ENCODE results near the gene CITED2.

Gene CITED2

DNA sequence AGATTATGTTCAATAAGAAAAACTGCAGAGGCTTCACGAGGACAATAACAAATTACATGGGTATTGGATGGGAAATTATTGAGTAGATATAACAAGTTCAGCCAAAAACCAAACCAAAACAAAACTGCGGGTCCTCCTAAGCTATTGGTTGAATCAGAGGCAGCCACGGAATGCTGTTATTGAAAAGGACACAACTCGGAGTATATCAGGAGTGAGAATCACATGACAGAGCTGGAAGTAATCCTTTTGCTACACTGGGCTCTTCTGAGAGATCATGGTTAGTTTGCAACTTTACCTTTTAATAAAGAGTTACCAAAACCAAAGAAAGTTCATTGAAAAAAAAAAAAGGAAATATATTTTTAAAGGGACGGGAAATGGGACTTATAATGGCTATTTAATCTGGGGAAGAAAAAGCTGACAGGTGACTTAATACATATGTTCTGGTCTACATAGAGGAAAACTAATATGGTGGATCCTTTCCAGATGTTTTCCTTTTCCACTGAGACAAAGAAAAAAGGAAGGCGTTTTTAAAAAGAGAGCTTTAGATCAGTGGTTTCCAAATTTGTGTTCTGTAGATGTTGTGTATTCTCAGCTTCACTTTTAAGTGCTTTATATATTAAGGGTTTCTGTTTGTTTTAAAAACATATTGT, 6.9 kb upstream of the CITED2 start:
- TF ChIP-seq, protein P1, sequence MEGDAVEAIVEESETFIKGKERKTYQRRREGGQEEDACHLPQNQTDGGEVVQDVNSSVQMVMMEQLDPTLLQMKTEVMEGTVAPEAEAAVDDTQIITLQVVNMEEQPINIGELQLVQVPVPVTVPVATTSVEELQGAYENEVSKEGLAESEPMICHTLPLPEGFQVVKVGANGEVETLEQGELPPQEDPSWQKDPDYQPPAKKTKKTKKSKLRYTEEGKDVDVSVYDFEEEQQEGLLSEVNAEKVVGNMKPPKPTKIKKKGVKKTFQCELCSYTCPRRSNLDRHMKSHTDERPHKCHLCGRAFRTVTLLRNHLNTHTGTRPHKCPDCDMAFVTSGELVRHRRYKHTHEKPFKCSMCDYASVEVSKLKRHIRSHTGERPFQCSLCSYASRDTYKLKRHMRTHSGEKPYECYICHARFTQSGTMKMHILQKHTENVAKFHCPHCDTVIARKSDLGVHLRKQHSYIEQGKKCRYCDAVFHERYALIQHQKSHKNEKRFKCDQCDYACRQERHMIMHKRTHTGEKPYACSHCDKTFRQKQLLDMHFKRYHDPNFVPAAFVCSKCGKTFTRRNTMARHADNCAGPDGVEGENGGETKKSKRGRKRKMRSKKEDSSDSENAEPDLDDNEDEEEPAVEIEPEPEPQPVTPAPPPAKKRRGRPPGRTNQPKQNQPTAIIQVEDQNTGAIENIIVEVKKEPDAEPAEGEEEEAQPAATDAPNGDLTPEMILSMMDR (IDR thresholded peaks at IDR 0.05; ENCODE audit: insufficient read depth, low read depth, low read length, missing control alignments), result no peak
- no peak overlapping the region for H3K4me3 ChIP-seq (ENCODE audit: low read depth, low read length)
- no peak for DNase-seq (ENCODE audit: low read depth)

DNA sequence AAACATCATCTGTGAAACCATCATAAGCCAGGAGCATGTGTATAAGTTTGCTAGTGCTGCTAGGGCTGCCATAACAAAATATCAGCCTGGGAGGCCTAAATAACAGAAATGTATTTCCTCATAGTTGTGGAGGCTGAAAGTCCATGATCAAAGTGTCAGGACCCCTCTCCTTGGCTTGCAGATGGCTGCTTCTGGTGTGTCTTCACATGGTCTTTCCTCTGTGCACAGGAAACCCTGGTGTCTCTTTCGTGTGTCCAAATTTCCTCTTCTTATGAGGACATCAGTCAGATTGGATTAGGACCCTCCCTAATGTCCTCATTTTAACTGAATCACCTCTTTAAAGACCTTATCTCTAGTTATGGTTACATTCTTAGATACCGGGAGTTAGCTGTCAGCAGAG, 6.2 kb upstream of the CITED2 start:
- H3K4me3 ChIP-seq (ENCODE audit: low read depth, low read length), result no peak overlapping the region
- no peak for DNase-seq (ENCODE audit: low read depth)
- TF ChIP-seq, protein P1 (IDR thresholded peaks at IDR 0.05; ENCODE audit: insufficient read depth, low read depth, low read length, missing control alignments), result no peak

DNA sequence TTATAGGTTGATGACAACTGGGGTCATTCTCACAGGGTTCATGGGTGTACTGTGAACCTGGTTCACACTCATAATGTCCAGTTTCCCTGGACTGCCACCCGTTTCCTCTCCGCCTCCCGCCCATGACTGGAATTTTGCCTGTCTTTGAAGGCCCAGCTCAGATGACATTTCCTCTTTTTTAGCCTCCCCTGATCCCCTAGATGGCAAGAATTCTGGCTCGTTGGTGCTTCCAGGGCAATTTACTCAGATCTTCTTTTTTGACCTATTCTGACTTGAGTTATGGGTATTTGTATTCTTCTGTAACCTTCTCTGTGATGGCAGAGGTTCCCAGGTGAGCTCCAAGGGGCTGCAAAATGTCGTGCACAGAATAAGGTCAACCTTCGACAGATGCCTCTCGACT, 5.7 kb upstream of the CITED2 start:
- no peak overlapping the region for H3K4me3 ChIP-seq (ENCODE audit: low read depth, low read length)
- TF ChIP-seq, protein P1 (IDR thresholded peaks at IDR 0.05; ENCODE audit: insufficient read depth, low read depth, low read length, missing control alignments), result no peak

DNA sequence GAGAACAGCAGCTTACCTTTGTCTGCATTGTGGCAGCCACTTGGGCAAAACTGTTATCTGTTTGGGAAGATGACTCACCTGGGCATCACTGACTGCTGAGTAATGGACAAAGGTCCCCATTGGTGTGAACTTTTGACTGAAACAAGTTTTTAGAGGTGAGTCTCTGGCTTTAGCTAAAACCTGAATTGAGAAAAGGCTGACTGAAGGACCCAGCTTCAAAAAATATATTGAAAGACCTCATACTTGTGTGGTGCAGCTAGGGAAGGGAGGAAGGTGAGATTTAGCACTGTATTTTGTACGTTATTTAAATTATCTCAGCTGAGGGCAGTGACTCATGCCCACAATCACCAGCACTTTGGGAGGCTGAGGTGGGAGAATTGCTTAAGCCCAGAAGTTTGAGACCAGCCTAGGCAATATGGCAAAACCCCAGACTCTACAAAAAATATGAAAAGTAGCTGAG, 4.5 kb upstream of the CITED2 start:
- TF ChIP-seq, protein P1 (IDR thresholded peaks at IDR 0.05; ENCODE audit: insufficient read depth, low read depth, low read length, missing control alignments), result no peak
- no peak for DNase-seq (ENCODE audit: low read depth)
- H3K4me3 ChIP-seq (ENCODE audit: low read depth, low read length), result no peak overlapping the region

More for the DNA sequence above, 5.7 kb upstream of the CITED2 start:
- DNase-seq (ENCODE audit: low read depth), result no peak

DNA sequence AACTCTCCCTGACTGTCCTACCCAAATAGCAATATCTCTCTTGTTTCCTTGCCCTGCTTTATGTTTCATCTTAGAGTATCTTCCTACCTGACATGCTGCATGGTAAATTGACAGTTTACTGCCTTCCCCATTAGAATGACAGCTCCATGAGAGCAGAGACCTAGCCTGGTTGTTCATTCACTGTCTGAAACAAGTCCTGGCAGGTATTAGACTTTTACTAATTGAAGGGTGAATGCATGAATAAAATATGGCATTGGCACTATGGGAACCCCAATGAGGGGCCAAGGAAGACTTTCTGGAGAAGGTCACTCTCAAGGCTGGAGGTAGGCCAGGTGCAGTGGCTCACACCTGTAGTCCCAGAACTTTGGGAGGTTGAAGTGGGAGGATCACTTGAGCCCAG, 3.8 kb upstream of the CITED2 start:
- no peak for DNase-seq (ENCODE audit: low read depth)
- TF ChIP-seq, protein P1 (IDR thresholded peaks at IDR 0.05; ENCODE audit: insufficient read depth, low read depth, low read length, missing control alignments), result no peak
- no peak overlapping the region for H3K4me3 ChIP-seq (ENCODE audit: low read depth, low read length)

DNA sequence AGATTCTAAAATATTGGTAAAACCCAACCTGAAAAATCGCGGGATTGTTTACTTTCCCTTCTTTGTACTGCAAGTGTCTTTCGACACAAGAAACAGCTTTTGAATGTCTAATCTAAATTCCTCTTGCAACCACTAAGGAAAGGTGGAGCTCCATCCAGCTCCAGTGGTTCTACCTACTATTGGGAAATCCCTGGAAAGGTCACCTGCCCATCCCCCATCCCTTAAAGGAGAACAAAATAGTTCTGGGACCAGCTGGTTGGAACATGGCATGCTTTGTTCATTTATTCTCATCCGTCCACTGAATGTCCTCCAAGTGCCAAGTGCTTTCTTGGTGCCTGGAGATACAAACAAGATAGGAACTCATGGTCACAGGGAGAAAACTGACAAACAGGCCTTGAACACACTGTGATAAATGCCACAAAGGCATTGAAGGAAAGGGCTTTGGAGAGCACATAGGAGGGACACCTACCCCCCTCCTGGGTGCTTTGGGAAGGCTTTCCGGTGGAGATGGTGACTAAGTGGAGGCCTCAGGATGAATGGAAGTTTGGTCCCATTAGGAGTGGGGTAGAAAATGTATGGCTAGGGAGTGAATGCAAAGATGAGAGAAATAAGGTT, 2.3 kb upstream of the CITED2 start:
- TF ChIP-seq, protein P1 (IDR thresholded peaks at IDR 0.05; ENCODE audit: insufficient read depth, low read depth, low read length, missing control alignments), result no peak
- no peak overlapping the region for H3K4me3 ChIP-seq (ENCODE audit: low read depth, low read length)
- DNase-seq (ENCODE audit: low read depth), result no peak

DNA sequence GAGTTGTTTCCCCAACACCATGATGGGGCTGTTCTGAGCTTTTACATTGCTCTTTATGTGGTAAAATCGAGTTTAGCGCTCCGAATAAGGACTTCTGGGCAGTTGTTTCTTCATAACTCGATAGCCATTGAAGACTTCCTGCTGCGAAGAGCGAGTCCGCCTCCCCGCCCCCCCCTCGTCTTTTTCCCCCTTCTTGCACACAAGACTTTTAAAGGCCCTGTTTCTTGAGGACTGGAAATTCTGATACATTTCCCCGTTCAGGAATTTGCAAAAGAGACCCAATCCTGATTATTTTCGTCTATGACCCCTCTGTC, 1.5 kb upstream of the CITED2 start:
- H3K4me3 ChIP-seq (ENCODE audit: low read depth, low read length), result peak overlapping the region; percentile 79
- no peak for DNase-seq (ENCODE audit: low read depth)
- TF ChIP-seq, protein P1 (IDR thresholded peaks at IDR 0.05; ENCODE audit: insufficient read depth, low read depth, low read length, missing control alignments), result no peak
